ENCODE data around the gene GLB1L3. TPM values are rescaled to one million over a fixed set of nuclear protein-coding genes. Genes with fewer than 3 reads are reported as not detected.
"Not testable (repeated sequence)": the region's sequence is repeated elsewhere in the genome, so short reads cannot be mapped to it uniquely, and the experiment has no call there.

GLB1L3 gene
- total RNA-seq, 1 experiment from 2014 or later = 0.23 TPM

DNA sequence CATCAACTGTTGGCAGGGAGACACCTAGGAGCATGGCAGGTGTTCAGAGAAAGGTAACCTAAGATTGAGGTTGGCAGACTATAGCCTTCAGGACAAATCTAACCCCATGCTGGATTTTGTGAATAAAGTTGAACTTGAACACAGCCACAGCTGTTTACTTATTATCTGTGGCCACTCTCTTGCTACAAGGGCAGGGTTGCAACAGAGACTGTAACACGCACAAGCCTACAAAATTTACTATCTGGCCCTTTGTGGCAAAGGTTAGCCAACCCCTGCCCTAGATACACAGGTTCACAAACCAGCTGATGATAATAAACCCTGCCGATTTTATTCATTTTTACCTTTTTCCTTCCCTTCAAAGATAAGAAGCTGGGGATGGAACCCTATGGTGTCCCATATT lies 25.5 kb upstream of the GLB1L3 start:
- DNase-seq (ENCODE audit: low read depth) = no peak

DNA sequence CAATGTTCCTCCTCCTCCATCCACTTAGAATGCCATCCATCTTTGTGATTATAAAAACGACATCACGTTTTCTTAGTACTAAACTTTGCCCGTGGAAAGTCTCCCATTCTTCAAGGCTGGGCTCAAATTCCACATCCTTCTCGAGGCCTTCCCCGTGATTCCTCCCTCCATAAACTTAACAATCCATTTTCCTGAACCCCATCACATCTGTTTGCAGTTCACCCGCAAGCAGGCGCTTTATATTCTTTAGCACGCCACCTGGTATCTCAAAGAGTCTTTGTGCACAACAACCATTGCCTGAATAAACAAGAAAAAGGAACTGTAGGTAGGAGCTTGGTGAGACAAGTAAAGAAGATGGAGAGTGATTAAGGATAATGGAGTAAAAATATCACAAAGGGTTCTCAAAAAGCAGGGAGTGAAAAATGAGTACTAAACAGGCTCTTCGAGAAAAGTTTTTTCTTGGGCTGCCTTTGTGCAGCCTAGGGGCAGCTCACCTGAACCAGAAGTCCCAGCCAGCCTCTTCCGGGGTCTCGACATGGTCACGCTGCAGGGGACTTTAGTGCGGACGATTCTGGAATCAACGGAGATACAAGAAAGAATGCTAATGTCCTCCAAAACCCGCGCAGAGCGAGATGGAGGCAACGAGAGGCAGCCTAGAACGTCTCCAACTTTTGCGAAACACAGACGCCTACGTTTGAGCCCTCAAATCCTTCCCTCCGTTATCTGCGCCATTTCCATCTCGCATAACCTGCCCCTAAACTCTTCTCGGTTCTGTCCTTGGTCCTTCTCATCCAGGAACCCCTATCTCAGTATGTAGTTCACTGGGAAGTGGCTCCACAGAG lies 23.6 kb upstream of the GLB1L3 start:
- DNase-seq (ENCODE audit: low read depth) = no peak

DNA sequence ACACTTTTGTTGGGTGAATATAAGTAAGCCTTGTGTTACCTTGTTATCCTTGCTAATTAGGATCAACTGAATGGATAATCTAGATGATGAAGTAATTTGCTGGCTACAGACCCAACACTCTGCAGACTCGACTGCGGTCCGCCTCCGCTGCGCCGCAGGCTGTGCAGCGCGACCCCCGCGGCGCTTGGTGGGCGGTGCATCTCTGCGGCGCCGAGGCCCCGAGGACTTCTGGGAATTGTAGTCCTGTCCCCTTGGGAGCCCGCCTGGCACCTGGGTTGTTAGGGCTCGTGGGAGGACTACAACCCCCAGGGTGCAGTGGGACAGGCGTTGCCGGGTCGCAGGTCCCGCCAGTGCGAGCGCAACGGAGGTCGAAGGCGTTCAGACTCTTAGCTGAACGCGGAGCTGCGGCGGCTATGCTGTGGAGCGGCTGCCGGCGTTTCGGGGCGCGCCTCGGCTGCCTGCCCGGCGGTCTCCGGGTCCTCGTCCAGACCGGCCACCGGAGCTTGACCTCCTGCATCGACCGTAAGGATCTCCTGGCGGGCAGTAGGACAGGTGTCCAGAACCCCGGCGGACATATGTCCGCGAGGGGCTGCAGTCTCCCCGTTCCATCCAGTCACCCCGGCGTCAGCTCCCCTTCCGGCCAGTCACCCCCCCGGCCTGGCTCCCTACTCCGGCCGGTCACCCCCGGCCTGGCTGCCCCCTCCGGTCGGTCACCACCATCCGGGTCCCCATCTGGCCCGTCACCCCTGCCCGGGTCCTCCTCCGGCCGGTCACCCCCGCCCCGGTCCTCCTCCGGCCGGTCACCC lies 22.8 kb upstream of the GLB1L3 start, which contains the start of the genes ACAD8 and THYN1:
ACAD8 (plus strand) TSS at position 381 of the 806 bp plus-strand sequence; CDS start at position 414, 33 bp downstream.
THYN1 (minus strand) TSS at position 165 of the 806 bp plus-strand sequence. CDS start 470 bp downstream, outside the sequence.
- peak; percentile 97 for DNase-seq (ENCODE audit: low read depth)

DNA sequence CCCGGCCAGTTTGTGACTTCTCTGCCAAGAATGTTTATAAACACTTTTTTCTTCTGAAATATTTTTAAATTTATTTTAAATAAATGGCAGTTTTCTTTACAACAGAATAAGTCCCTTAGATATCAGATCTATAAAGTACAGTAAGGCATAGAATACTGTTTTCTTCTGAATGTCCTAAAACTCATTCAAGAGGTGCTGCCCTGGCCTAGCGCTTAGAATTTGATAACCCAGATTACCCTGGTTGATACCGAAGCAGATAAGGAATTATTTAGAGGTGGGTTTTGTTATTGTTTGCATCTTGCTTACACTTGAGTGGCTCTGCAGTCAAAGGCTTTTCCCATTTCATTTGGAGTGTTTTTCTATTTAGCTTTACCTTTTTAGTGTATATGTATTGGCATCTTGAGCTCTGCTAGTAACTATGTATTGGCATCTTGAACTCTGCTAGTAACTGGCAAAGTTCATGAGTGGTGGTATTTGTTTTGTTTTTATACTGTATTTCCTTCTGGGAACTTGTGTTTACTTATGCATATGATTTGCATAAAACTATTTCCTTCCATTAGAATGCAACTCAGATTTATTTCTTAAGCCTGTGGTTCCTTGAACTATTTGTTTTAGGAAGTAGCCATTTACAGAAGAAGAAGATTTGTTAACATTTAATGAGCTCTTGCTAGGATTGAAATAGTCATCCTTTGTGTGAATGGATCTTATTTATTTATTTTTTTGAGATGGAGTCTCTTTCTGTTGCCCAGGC lies 21.6 kb upstream of the GLB1L3 start:
- DNase-seq (ENCODE audit: low read depth) = no peak

DNA sequence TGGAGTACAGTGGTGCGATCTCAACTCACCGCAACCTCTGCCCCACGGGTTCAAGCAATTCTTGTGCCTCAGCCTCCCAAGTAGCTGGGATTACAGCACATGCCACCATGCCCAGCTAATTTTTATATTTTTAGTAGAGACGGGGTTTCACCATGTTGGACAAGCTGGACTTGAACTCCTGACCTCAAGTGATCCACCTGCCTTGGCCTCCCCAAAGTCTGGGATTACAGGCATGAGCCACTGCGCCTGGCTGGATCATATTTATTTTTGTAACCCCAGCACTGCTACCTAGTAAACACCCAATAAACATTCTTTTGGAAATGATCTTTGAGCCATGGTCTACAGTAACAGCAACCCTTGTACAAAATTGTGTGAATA lies 21.0 kb upstream of the GLB1L3 start:
- not testable (repeated sequence) for DNase-seq (ENCODE audit: low read depth)

DNA sequence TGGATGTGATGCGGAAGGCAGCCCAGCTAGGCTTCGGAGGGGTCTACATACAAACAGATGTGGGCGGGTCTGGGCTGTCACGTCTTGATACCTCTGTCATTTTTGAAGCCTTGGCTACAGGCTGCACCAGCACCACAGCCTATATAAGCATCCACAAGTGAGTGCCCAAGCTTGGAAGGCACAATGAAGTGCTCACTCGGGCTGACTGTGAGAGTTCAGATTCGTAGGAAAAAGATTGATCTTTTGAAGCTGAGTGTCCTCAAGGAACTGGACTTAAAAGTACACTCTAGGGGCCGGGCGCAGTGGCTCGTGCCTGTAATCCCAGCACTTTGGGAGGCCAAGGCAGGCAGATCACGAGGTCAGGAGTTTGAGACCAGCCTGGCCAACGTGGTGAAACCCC lies 19.1 kb upstream of the GLB1L3 start:
- no peak for DNase-seq (ENCODE audit: low read depth)

DNA sequence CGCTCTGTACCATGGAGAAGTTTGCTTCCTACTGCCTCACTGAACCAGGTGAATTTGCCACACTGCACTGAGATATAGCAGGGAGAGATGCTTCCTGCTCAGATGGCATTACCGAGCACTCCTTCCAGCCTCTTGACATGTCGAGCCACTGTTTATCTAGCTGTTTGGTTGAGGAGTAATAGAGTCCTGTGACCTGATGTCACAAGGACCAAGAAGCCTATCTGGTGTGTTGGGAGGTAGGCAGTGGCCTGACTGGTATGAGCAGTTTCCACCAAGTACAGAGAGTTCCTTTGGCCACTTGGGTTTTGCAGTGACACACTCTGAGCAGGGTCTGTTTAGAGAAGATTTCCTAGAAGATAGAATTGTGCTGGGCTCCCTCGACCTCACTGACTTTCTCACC lies 17.6 kb upstream of the GLB1L3 start:
- no peak for DNase-seq (ENCODE audit: low read depth)

DNA sequence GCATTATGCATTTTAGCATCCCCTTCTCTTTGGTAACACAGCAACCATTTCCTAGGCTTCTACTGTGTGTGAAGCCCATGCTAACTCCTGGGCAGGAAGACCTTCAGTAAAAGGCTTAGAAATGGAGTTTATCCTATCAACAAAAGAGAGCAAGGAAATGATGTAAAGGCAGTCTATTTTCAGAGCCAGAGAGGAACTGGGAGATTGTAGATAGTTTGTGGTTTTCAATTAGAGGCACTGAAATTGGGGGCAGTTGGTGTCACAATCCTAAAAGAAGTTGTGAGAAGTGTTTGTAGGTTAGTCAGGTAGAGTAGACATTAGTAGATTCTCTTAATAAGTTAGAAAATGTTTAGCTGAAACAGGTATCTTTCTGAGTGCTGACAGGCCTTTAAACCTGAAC lies 15.7 kb upstream of the GLB1L3 start:
- DNase-seq (ENCODE audit: low read depth) = no peak

DNA sequence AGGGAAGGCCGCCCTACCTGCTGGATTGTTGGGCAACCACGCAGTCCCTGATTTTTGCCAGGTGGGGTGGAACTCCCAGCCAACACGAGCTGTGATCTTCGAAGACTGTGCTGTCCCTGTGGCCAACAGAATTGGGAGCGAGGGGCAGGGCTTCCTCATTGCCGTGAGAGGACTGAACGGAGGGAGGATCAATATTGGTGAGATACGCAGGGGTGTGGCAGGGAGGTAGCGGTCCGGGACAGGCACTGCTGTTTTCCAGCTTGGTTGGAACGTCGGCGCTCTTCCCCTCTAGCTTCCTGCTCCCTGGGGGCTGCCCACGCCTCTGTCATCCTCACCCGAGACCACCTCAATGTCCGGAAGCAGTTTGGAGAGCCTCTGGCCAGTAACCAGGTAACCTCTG lies 15.2 kb upstream of the GLB1L3 start:
- no peak for DNase-seq (ENCODE audit: low read depth)

DNA sequence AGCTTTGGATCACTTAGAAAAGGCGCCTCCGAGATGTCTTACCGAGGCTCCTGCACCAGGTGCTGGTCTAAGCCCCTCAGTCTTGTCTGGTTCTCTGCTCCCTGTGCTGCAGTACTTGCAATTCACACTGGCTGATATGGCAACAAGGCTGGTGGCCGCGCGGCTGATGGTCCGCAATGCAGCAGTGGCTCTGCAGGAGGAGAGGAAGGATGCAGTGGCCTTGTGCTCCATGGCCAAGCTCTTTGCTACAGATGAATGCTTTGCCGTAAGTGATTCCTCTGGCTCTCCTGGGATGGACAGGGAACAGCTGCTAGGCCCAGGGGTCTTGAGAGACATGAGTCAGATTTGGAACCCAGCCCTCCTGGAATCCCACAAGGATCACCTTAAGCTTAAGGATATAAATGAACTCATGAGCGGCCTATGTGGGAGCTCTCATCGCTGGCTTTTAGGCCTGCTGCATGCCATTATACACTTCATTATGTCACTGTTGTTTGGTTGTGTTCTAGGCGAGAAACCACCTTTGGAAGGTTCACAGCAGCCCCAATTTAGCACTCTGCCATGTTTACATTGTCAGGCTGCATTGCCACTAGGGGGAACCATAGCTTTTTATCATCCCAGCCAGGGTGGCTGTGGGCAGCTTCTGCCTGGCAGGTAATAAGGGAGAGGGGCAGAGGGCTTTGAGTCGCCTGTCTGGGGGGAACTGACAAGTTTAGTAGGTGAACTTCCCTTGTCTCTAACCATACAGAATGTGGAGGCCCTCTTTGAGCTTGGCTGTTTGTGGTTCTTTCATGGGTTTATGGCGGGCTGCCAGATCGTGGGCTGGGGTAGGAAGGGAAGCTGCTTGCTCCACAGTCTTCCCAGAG lies 14.3 kb upstream of the GLB1L3 start:
- DNase-seq (ENCODE audit: low read depth) = no peak

DNA sequence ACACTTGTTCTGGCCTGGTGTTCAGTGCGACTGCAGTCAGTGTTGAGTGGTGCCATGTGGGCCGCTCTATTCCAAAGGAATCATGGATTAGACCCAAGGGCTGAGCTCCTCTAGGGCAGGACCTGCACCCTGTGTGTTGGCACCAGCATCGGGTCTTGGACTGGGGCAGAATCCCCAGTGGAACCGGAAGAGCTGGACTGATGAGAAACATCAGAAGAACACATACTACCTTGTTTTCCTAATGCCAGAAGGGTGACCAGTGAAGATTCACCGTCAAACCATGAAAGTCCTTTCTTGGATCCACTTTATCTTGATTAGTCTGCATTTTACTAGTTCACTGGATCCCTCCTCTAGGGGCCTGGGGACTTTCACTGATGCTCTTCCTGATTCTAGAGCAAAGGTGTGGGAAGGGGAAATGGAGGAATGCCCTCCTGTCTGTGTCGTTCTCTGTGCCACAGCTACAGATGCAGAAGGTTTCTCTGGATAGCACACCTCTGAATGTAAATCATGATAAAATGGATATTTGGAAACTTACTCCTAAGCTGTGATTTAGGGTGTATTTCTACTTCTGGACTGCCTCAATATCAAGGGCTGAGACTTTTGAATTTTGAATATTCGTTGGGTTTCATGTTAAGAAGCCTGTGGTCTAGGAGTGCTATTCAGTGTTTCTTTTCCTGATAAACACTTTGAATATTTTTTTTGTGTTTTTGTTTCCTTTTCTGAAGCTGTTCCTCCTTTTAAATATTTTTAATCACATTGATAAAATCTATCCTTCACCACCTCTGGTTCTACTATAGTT lies 11.0 kb upstream of the GLB1L3 start:
- DNase-seq (ENCODE audit: low read depth) = no peak

DNA sequence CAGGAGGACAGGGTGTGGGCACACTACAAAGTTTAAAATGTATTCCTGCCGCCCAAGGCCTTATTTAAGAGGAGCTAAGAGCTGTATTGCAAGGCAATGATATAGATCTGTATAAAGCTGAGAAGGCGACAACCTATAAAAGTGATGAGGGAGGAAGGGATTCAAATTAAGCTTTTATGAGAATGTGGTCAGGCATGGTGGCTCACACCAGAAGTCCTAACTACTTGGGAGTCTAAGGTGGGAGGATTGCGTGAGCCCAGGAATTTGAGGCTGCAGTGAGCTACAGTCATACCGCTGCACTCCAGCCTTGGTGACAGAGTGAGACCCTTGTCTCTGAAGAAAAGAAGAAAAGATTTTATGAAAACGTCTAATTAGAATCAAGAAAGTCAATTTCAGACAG lies 9.7 kb upstream of the GLB1L3 start:
- DNase-seq (ENCODE audit: low read depth) = peak; percentile 30

DNA sequence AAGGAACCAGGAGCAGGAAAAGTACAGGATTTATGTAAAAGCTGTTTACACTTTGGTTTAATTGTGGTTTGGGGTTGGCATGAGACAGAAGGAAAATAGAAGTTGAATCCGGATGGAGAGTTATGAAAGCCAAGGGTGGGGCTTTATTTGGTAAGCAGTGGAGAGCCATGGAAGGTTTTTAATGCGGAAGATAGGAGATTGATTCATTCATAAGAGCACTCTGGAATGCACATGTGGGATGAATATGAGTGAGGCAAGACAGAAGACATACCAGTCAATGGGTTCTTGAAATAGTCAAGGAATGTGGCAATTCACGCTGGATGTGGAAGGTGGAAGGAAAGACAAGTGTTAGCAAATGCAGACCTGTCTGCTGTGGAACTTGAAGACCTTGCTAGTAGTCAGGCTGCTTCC lies 9.3 kb upstream of the GLB1L3 start:
- peak; percentile 40 for DNase-seq (ENCODE audit: low read depth)

DNA sequence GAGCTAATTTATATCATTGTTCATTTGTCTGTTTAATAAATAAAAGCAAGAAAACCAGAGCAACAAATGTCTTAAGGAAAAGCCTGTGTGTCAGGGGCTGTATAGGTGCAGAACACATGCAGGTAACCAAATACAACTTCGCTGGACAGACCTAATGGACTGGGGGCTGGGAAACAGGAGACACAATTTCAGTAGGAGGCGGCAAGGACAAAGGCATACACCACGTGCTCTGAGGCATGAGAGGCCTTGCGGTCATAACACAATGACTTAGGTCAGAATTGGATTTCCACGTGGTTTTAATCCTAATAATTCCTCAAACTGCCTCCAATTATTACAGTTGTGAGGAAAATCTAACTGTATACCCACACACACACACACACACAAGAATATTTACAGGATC lies 8.7 kb upstream of the GLB1L3 start:
- no peak for DNase-seq (ENCODE audit: low read depth)

DNA sequence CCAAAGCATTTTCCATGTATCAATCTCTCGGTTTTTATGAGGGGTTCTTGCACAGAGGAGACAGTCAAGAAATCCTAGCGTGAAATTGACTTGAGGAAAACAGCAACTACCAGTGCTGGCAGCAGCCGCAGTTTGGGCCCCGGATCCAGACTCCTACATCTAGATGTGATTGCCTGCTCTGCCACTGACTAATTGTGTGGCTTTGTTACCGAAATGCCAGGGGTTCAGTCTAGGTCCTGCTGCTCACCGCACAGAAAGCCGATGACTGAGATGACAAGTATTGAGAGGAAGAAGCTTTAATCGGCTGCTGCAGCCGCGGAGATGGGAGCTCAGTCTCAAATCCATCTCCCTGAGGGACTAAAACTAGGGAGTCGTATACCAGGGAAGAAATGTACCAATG lies 8.2 kb upstream of the GLB1L3 start:
- DNase-seq (ENCODE audit: low read depth) = no peak

DNA sequence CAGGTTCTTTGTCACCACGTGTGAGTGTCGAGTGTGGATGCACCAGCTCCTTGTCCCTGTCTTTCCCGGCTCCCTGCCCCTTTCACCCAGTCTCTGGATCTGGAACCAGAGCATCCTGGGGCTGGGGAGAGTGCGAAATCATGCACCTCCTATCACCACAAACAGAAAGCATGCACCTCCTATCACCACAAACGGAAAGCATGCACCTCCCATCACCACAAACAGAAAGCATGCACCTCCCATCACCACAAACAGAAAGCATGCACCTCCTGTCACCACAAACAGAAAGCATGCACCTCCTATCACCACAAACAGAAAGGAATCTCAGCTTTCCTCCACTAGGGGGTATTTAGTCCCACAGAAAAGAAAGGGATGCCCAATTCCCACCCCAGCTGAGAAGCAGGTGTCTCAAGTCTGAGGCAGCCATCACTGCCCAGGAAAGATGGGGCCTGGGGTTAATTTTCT lies 5.9 kb upstream of the GLB1L3 start:
- DNase-seq (ENCODE audit: low read depth) = no peak

DNA sequence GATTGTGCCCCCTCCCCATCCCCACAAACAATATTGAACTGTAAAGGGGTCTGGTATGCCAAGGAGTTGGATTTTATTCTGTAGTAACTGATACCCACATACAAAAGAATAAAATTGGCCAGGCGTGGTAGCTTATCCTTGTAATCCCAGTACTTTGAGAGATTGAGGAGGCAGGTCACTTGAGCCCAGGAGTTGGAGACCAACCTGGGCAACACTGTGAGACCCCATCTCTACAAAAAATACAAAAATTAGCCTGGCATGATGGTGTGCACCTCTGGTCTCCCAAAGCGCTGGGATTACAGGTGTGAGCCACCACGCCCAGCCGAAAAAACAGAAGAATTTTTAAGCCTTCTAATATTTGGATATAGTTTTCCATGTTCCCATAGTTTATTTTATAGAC lies 4.2 kb upstream of the GLB1L3 start:
- no peak for DNase-seq (ENCODE audit: low read depth)

DNA sequence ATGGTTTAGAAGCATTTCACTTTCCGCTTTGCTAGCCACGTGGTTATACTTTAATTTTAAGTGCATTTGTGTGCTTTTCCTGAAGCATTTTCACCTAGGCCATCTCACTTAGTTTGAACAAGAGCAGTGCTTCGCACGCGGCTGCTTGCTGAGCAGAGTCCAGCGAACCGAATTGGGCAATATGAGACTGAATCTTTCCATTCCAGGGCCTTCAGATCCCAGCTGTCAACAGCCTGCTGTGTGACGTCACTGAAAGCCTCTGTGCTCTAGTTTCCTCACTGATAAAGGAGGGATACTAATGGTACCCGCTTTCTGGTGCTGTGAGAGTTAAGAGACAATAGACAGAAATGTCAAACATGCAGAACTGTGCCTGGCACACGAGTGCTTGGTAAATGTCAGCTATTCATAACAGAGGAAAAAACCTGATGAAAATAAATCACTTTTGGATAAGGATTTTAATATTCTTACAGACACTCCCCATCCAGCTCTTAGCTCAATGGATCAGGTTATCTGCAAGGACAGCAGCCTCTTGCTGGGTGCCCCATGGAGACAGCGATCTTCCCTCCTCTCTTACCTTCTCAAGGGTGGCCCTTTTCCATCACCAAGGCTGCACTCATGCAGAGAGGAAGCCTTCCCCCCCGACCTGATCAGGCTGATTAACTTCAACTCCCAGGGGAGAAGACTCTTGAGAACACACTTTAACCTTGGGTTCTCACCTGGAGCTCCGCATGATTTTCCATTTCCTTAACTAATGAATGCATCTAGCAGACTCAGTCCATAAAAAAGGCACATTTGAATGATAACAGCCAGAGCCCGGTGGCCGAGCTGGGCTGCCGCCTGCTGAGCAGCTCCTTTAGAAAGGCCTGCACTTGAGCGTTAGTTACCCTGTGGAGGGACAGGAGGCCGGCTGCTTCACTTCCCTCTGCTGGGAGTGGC lies 3.5 kb upstream of the GLB1L3 start:
- no peak for DNase-seq (ENCODE audit: low read depth)

DNA sequence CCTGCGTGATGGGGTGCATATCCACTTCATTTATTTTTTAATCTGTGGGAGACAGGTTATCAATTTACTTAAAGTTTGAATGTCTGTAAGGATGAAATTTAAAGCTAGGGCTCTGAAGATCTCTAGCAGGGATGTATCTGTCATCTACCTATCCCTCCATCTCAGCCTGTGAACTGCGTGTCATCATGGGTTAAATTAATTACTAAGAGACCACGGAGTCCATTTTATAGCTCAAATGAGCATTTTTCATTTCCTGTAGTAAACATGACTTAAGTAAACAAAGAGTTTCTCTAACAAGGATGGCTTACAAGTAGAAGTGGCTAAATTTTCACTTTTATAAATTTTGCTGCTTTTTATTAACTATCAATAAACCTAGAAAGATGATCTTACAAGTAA lies 2.9 kb upstream of the GLB1L3 start:
- no peak for DNase-seq (ENCODE audit: low read depth)
